Right lobe of liver (tissue), 6 donors: ENCODE results near the gene ABCB8. TPM values are rescaled to one million over a fixed set of nuclear protein-coding genes. Genes with fewer than 3 reads are reported as not detected.

ENCODE experiments used
- ATAC-seq, 4 donors: fragments of 200-7000 bp; cut with Tn5 transposase; one replicate each; pipeline ENCODE4 v1.9.1; 2020; ENCODE audit warnings: mild to moderate bottlenecking in 4 of 4, moderate library complexity in 4 of 4
- DNase-seq, 3 donors: peaks; one replicate each; pipeline ENCODE4 v3.0.0-alpha.2; 2020
- H3K27ac ChIP-seq, 3 donors: fragments of 200-600 bp; one replicate each; pipeline ENCODE4 v1.8.0; 2022
- H3K27me3 ChIP-seq, 2 donors: fragments of 200-600 bp; one replicate each; pipeline ENCODE4 v1.8.0; 2022
- H3K36me3 ChIP-seq, 4 donors: fragments of 200-600 bp; sonication (generic) in 1 of 4; one replicate each; pipeline versions ENCODE4 v1.5.1 to v1.8.0; 2017 to 2022; ENCODE audit warnings: control low read depth in 1 of 4
- H3K4me1 ChIP-seq, 4 donors: fragments of 200-600 bp; sonication (generic) in 1 of 4; one replicate each; pipeline versions ENCODE4 v1.5.1 to v1.8.0; 2017 to 2022; ENCODE audit warnings: control low read depth in 1 of 4
- H3K4me3 ChIP-seq, 3 donors: fragments of 200-600 bp; one replicate each; pipeline ENCODE4 v1.8.0; 2022
- H3K9me3 ChIP-seq, 4 donors: fragments of 200-600 bp; sonication (generic) in 1 of 4; one replicate each; pipeline versions ENCODE4 v1.5.1 to v1.8.0; 2017 to 2022; ENCODE audit warnings: control low read depth in 1 of 4
- POLR2A ChIP-seq: fragments of 450-650 bp; IDR thresholded peaks from one replicate; pipeline ENCODE4 v1.6.1; 2017; ENCODE audit warnings: antibody characterized with exemption, mild to moderate bottlenecking
- WGBS: methylation state at CpG from one replicate; pipeline ENCODE4 v1.1.6; 2018; ENCODE audit warnings: low coverage, low lambda C conversion rate; ENCODE audit not compliant: insufficient coverage; ENCODE audit errors: missing lambda C conversion rate; 5-methylcytosine and 5-hydroxymethylcytosine counted together
- intact Hi-C, 2 donors: fragments of 100-400 bp; cut with DNase I; formaldehyde crosslinking; loops; one replicate each; pipeline versions ENCODE4 v1.11.2 to v1.14.1; 2022
- total RNA-seq, 6 experiments: library from RNA; depleted of rRNA in 2 of 6; stranded (reverse); fragments of >200 nt in 2 of 6; fragmentation: NEBNext Ultra II Directional in 3 of 6; extraction: Animal tissue kit (Norgen Biotek cat#: 25700) in 3 of 6; gene quantifications; one replicate each; pipeline versions ENCODE4 v1.1.0 to v1.2.4, GENCODE V29; 2016 to 2023
- TF ChIP-seq, protein P1 (sequence below), 4 donors: fragments of 200-600 bp in 3 of 4; fragments of 450-650 bp in 1 of 4; IDR thresholded peaks; one replicate each; pipeline versions ENCODE4 v1.5.1 to v1.8.0; 2016 to 2022; ENCODE audit warnings: antibody characterized with exemption in 4 of 4, mild to moderate bottlenecking in 2 of 4
- donor health status: DM: no; HTN: yes; CAD: no.
- donor health status: DM: no; HTN: no; CAD: no.
- donor health status: DM: no; HTN: no; CAD: no.
- donor health status: DM: no; HTN: yes; CAD: no.
- donor health status: DM: no; HTN: yes; CAD: no.

The ABCB8 gene
- total RNA-seq, 6 experiments from 2014 or later: 22.3 to 33.8 (median 26.8) TPM

- TF ChIP-seq POLR2A: no peak
- TF ChIP-seq, protein P1, sequence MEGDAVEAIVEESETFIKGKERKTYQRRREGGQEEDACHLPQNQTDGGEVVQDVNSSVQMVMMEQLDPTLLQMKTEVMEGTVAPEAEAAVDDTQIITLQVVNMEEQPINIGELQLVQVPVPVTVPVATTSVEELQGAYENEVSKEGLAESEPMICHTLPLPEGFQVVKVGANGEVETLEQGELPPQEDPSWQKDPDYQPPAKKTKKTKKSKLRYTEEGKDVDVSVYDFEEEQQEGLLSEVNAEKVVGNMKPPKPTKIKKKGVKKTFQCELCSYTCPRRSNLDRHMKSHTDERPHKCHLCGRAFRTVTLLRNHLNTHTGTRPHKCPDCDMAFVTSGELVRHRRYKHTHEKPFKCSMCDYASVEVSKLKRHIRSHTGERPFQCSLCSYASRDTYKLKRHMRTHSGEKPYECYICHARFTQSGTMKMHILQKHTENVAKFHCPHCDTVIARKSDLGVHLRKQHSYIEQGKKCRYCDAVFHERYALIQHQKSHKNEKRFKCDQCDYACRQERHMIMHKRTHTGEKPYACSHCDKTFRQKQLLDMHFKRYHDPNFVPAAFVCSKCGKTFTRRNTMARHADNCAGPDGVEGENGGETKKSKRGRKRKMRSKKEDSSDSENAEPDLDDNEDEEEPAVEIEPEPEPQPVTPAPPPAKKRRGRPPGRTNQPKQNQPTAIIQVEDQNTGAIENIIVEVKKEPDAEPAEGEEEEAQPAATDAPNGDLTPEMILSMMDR (IDR thresholded peaks at IDR 0.05): no peak
- intact Hi-C loops: no loop called here
- WGBS: 64% methylated on average over 11 of the region's 14 CpGs
- Histone ChIP-seq H3K27me3 (no peaks in the 10 kb centered on the region), H3K4me1 (peaks cover 0 to 25% (median 12%) of the 10 kb centered on the region in 4 donors), H3K9me3 (no peaks in the 10 kb centered on the region), H3K27ac (no peak overlapping the region), H3K36me3 (peaks cover 0 to 57% (median 26%) of the 10 kb centered on the region in 4 donors), H3K4me3 (no peak overlapping the region)
- DNase-seq (no peak), ATAC-seq (no peak)
Observed at GRCh38 chr7:151065516-151065915, 37.3 kb downstream of the ABCB8 start.

DNA sequence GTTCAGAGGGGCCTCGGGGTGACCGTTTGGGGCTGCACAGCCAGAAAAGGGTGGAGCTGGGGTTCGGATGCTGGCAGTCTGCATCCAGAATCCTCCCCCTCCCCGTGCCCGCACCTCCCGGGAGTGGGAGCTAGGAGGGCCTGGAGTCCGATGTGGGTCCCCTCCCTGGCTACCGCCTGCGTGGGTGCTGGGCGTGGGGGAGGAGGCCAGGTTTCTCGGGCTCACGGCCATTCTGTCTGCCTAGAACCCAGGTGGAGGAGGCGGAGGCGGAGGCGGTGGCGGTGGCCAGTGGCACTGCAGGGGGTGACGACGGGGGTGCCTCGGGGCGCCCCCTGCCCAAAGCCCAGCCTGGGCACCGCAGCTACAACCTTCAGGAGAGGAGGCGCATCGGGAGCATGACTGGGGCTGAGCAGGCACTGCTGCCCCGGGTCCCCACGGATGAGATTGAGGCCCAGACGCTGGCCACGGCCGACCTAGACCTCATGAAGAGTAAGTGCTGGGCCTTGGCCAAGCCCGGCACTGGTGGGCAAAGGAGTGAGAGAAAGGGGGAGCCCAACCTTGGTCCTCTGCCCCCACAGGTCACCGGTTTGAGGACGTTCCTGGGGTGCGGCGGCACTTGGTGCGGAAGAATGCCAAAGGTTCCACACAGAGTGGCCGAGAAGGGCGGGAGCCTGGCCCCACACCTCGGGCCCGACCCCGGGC, 38.2 kb downstream of the ABCB8 start:
- H3K27ac ChIP-seq: no peak overlapping the region
- H3K9me3 ChIP-seq: no peaks in the 10 kb centered on the region
- H3K36me3 ChIP-seq: peaks cover 0 to 66% (median 31%) of the 10 kb centered on the region in 4 donors
- 89% methylated on average over 10 of the region's 39 CpGs for WGBS
- H3K4me3 ChIP-seq: no peak overlapping the region
- peaks cover 0 to 16% (median 8%) of the 10 kb centered on the region in 4 donors for H3K4me1 ChIP-seq
- no peak for ATAC-seq
- no peak for DNase-seq
- intact Hi-C loops: no loop called here
- TF ChIP-seq POLR2A: no peak
- TF ChIP-seq, protein P1 (IDR thresholded peaks at IDR 0.05): no peak
- no peaks in the 10 kb centered on the region for H3K27me3 ChIP-seq

DNA sequence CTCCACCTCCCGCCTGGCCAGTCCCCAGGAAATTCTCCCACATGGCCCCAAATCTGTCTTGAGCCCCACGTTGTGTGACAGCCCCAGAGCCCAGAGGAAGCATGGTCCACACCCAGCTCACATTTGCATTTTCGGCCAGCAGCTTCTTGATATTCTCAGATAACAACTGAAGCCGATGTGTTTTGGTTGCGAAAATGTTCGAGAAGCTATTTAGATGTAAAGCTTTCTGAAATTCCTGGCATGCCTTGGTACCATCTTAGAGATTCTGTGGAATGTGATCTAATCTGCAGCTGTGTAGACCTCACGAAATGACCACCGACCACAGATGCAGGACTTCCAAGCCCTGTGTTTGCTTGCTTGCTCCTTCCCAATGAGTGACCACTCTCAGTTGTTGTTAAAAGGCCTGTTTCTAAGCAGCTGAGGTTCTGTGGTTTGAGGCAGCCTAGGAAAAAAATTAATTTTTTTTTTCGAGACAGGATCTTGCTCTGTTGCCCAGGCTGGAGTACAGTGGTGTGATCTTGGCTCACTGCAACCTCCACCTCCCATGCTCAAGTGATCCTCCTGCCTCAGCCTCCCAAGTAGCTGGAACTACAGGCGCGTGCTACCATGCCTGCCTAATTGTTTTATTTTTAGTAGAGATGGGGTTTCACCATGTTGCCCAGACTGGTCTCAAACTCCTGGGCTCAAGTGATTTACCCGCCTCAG, 40.0 kb downstream of the ABCB8 start:
- peaks cover 0 to 83% (median 35%) of the 10 kb centered on the region in 4 donors for H3K36me3 ChIP-seq
- no peaks in the 10 kb centered on the region for H3K27me3 ChIP-seq
- no peak overlapping the region for H3K27ac ChIP-seq
- WGBS: 86% methylated on average over 7 of the region's 12 CpGs
- ATAC-seq: no peak
- TF ChIP-seq POLR2A: no peak
- no peak for DNase-seq
- H3K9me3 ChIP-seq: no peaks in the 10 kb centered on the region
- peaks cover 0 to 8% (median 4%) of the 10 kb centered on the region in 4 donors for H3K4me1 ChIP-seq
- intact Hi-C loops: no loop called here
- H3K4me3 ChIP-seq: no peak overlapping the region

DNA sequence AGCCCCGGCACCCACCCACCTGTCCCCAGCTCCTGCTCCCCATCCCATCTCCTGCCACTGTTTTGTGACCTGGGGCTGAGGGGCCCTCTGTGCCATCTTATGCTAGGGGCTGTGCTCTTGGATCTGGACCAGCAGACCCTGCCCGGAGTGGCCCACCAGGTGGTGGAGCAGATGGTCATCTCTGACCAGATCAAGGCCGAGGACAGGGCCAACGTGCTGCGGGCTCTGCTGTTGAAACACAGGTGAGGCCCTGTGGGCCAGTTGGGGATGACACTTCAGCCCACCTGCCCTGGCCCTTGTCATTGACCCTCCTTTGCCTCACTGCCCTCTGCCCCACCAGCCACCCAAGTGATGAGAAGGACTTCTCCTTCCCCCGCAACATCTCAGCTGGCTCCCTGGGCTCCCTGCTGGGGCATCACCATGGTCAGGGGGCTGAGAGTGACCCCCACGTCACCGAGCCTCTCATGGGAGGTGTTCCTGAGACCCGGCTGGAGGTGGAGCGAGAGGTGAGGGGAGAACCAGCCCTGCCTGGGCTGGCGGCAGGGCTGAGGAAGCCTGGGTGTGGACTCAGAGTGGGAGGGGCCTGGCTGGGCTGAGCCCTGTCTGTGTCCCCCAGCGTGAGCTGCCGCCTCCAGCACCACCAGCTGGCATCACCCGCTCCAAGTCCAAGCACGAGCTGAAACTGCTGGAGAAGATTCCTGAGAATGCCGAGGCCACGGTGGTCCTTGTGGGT, 41.8 kb downstream of the ABCB8 start:
- Histone ChIP-seq H3K27ac (no peak overlapping the region), H3K27me3 (no peaks in the 10 kb centered on the region), H3K36me3 (peaks cover 0 to 95% (median 44%) of the 10 kb centered on the region in 4 donors), H3K9me3 (no peaks in the 10 kb centered on the region), H3K4me1 (no peaks in the 10 kb centered on the region), H3K4me3 (no peak overlapping the region)
- ATAC-seq (no peak), DNase-seq (peak in 1 of 3 donors; percentile 19)
- intact Hi-C loops: no loop called here
- WGBS: 91% methylated on average over 4 of the region's 17 CpGs
- TF ChIP-seq, protein P1 (IDR thresholded peaks at IDR 0.05): no peak
- TF ChIP-seq POLR2A: no peak
